B cell (primary cell): Measurements from ENCODE around the gene NIPBL.

Source experiments
- CTCF ChIP-seq: fragments of 200-600 bp; IDR thresholded peaks from one replicate; pipeline ENCODE4 v1.8.0; 2022; ENCODE audit warnings: antibody characterized with exemption, mild to moderate bottlenecking
- EZH2 ChIP-seq: IDR thresholded peaks from 2 replicates; pipeline ENCODE4 v1.6.1; 2012; ENCODE audit warnings: borderline replicate concordance, low read depth, mild to moderate bottlenecking, moderate library complexity, low read length; ENCODE audit not compliant: insufficient read depth, poor library complexity, severe bottlenecking

GRCh38 chr5:36958612-36959011 is 82.0 kb downstream of the NIPBL start:
- no peak for TF ChIP-seq CTCF
- TF ChIP-seq EZH2 = no peak
